Fibroblast of skin of left biceps (primary cell): Measurements from ENCODE around the gene CTNNA2.

Experiments used
- DNase-seq, 2 experiments: peaks; one replicate each; pipeline ENCODE4 v3.0.0-alpha.2; 2013; ENCODE audit warnings: low read depth in 2 of 2

Gene CTNNA2

DNA sequence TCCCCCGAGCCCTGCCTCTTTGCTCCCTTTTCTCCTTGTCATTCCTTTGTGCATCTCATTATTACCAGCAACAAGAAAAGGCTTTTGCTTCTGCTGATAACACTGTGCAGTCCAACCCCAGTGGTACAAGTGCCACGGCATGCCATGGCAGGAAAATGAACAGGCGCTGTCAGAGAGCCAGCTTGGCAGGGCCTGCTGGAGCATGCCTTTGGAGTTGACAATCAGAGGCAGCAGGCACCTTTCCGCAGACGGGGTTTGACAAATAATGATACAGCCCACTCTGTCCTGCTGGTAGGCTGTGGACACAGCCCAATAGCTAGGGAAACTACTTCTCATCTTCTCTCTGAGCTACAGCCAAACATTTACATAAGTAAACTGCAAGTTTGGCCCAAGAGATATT, 1035.6 kb downstream of the CTNNA2 start:
- no peak for DNase-seq

DNA sequence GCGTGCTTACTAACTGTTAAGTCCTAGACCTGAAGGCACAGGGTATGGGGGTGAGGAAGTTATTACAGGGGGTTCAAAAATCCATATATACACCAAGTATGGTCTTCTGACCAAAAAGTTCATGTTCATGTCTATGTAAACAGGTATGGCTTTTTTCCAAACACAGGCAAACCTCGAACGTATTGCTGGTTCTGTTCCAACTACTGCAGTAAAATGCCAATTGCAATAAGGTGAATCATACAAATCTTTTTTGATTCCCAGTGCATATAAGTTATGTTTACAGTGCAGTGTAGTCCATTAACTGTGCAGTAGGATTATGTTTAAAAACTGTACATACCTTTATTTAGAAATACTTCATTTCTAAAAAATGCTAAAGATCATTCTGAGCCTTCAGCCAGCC, 1037.0 kb downstream of the CTNNA2 start:
- DNase-seq = no peak

DNA sequence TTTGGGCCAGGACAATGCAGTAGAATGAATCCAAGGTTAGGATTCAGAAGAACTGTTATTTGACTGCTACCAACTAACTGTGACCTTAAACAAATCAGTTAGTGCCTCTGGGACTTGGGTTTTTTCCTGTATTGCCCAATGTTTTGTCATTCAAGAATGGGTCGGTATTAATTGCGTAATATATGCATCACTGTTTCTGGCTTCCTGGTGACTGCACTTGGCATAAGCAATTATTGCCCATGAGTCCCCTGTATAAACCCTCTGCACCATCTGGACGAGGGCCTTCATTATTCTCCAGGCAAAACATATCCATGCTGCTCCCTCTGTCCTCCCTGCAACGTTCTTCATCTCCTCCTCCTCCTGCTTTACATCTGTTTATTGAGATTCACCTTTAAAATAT, 1047.5 kb downstream of the CTNNA2 start:
- DNase-seq = no peak

DNA sequence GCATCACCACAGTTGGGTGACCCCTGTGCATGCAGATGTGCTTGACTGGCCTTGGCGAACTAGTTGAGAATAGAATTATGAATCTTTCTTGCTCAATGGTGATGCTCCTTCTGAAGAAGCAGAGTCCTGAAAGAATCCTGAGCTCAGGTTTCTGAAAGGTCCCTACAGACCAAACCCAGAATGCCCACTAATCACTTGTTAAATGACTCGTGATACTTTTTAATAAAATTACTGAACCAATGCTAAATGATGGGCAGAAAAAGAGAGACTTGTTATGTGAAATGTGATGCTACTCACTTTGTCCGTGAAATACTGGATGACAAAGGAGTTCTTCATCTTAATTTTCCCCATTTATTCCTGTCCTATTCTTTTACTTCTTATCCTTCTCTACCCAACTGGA, 1055.2 kb downstream of the CTNNA2 start:
- DNase-seq = no peak

DNA sequence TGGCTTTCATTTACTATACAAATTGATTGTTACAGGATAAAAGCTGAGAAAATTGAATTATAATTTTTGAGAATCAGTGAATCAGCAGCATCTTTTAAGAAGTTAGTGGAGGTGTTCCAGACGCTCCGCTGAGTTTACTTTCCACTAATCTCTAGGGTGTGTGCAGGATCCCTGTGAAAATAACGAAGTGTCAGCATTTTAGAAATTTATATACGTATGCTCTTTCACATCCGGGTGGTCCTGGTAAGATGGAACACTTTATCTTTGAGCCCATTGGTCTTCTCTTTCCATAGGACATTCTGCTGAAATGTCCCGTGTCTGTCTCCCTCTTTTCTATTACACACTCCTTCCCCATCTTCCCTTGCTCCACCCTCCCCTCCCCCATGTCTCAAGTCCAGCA, 1060.3 kb downstream of the CTNNA2 start:
- DNase-seq = no peak

DNA sequence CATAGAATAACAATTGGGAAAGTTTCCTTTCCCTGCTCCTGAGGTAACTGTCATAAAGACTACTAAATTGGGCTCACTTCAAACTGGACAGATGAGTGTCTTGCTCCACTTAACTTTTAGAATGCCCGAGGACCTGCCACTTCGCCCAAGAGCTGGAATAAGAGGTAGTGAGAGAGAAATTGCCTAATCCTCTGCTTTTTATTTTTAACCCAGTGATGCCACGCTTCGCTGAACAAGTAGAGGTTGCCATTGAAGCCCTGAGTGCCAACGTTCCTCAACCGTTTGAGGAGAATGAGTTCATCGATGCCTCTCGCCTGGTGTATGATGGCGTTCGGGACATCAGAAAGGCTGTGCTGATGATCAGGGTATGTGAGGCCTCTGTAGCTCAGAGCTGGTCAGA, 1061.1 kb downstream of the CTNNA2 start:
- no peak for DNase-seq

DNA sequence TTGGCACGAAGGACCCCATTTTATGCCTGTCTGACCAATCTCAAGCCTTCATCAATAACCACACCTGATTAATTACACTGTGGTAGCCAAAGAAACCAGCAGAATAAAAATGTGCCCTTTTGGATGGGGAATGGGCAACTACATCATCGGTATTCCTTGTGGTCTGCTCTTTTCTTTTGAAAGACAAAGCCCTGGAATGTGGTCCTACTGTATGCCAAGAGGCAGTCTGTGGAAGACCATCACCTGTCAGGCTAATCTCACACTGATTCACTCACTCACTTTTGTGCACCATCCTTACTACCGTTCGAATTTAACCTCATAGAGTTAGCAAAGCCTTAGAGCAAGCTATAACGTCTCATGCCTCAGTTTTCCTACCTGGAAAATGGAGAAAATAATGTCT, 1066.9 kb downstream of the CTNNA2 start:
- no peak for DNase-seq

DNA sequence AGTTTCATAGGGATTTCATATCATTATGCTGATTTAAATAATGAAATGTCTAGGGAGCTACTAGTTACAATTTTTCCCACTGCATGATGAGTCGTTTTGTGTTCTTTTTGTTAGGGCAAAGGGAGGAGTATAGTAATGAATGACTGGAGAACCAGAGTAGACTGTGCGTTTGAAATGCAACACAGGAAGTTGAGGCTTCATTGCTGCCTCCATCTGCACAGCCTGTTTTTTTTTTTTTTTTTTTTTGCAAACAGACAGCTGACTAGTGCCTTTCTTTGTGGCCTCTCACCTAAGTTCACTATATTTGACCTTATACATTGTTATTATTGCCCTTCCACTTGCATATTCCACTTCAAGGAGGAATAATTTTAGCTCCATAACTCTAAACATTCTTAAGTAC, 1078.4 kb downstream of the CTNNA2 start:
- DNase-seq = no peak

DNA sequence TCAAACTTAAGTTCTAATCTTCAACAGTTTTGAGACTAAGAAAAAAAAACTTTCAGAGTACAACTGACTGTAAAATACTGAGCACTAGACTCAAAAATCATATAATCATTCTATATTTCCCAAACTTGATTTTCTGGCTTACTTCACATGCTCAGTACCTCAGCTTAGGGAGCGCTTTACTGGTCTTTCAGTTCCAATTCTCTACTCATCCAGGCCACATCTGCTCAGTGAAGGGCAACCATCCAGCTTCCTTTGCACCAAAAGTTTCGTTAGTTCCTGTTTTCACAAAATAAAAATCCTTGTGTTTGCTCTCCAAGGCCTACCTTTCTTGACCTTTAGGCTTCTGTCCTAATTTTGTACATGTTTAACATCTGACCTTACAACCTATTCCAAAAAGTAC, 1079.3 kb downstream of the CTNNA2 start:
- DNase-seq = no peak

DNA sequence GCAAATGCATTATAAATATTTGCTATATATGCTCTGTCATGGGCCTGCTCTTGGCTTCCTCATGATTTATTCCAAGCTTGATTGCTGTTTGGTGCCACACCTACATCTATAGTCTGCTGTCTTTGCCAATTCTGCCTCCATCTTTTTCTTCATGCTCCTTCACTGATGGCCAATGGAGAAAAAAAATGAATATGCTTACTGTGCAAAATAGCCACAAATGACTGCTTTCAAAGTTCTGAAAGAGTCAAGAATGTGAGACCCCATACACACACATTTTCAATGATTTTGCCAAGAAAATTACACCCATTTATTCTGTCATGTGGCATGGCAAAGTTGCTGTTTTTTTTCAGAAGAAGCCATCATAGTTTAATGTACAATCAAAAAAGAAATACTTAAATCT, 1097.3 kb downstream of the CTNNA2 start:
- DNase-seq = no peak

DNA sequence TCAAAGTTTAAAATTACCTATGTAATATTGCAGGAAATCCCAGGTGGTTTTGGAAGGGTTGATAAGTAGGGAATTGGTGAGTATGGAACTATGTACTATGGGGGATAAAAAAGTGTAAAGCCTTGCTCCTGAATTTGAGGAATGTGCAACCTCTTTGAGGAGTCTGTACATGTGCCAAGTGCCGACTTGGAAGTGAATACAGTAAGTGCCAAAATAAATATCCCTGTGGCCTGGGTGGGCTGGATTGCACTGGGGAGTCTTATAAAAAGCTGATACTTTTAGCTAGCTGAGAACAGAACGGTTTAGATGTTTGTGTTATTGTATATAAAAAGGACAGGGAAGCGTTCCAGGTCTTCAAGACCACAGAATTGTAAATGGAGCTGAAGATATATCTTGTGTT, 1108.8 kb downstream of the CTNNA2 start:
- DNase-seq = no peak

DNA sequence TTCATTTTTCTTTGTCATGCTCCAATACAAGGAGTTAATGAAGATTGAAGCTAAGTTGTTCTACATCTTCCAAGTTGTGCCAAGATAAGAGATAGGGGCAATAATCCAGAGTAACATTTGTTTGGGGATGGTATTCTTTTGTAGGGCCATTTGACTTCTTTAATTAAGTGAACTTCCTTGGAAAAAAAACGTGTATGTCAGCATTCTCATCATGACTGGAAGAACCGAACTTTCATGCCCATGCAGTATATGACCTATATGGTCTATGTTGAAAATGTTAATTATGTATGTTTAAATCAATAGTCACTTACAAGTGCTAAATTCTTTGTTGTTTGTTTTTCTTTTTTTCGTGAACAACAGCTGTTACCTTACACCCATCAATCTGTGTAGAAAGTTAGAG, 1111.2 kb downstream of the CTNNA2 start:
- no peak for DNase-seq

DNA sequence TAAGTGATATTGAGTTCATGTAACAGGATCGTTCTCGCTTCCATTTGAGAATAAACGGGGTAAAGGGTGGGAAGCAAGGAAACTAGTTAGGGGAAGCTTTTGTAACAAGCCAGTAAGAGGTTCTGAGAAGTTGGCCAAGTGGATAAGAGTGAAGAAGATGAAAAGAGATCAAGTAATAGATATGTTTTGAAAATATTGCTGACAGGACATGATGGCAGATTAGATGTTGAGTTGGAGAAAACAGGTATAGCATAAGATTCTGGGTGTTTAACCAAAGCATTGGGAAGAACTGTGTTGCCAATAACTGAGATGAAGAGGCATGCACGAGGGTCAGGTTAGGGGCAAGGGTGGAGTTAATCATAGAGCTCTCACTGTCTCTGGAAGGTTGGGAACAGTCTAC, 1121.7 kb downstream of the CTNNA2 start:
- no peak for DNase-seq

DNA sequence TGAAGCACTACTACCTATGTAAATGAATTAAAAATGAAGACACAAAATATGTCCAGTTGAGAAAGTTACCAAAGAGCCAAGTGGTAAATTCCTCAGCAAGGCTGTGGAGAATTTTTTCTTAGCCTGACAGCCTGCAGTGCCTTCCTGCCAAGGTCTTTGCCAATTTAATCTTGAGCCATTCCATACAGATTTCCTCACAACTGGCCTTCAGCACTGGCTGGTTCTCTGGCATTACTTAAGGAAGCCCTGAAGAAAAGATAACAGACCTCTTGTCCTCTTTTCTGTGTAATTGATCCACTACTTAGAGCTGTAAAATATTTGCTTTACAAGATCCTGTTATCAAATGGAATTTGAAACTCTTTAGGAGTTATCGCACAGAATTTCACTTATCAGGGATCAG, 1125.9 kb downstream of the CTNNA2 start:
- no peak for DNase-seq

DNA sequence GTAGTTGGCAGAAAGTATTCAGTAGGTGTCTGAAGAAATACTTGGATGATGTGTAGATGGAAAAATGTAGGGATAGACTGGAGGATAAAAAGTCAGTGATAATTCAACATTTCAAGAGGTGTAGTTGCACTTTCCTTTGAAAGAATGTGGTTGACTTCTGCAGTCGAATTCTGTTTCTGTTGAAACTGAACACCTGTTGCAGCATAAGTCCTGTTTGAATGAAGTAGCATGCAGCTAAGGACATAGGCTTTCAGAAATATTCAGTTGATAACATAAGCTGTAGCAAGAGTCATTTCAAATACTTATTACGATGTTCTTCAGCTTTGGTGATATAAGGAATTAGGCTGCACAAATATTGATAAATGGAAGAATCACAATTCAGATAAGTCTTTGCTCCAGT, 1129.6 kb downstream of the CTNNA2 start:
- DNase-seq = no peak

DNA sequence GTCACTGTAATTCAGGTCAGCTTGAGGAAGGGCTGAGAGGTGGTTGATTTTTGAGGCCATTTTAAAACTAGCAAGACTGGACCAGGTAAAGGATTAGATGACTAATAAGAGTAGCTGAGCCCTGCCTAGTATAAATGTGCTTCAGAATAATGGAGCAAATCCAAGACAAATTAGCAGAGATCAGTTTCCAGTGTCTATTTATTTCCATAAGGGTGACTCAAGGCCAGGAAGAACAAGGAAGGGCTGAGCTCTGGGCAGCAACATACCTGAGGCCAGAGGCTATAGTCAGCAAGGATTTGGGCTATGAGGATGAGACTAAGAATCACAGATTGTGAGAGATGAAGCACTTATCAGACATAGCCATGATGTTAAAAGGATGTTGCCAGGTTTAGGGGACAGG, 1130.7 kb downstream of the CTNNA2 start:
- no peak for DNase-seq

DNA sequence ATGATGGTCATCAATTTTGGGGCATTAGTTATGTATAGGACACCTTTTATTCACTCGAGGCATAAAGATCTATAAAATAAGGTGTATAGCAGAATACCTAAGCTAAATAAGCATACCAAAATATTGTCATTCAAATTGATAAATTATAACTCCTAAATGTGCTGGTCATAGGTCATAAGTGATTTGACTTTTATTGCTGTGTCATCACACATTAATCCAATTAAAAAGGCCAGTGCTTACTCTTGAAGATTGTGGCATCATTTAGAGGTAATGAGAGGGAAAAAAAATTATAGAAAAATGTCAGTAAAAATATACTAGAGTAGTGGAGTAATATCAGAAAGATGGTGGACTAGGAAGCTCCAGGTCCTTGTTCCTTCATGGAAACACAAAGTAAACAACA, 1138.6 kb downstream of the CTNNA2 start:
- DNase-seq = no peak

DNA sequence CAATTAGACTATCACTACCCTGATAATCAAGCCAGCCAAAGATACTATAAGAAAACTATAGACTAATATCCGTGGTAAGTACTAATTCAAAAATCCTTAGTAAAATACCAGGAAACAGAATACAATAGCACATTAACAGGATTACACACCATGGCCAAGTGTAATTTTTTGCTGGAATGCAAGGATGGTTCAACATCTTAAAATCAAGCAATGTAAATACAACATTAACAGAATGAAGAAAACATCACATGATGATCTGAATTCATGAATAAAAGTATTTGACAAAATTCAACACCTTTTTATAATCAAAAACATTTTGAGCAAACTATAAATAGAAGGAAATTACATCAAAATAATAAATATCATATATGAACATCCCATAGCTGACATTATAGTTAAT, 1142.4 kb downstream of the CTNNA2 start:
- no peak for DNase-seq

DNA sequence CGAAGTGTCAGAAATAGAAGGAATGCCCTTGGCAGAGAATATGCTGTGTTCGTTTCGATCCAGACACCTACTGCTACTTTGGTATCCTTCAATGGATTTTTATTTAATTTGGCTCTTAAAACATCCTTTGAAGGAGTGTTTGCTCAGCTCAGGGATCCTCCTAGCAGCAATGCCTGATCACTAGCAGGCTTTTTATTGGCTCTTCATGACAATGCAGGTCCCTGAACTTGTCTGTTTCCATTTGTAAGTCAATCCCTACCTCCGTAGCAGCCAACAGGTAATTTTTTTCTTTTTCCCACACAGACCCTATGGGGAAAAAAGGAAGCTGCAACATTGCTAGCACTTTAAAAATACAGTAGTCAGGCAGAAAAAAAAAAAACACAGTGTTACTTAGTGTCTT, 1157.9 kb downstream of the CTNNA2 start:
- DNase-seq = no peak

DNA sequence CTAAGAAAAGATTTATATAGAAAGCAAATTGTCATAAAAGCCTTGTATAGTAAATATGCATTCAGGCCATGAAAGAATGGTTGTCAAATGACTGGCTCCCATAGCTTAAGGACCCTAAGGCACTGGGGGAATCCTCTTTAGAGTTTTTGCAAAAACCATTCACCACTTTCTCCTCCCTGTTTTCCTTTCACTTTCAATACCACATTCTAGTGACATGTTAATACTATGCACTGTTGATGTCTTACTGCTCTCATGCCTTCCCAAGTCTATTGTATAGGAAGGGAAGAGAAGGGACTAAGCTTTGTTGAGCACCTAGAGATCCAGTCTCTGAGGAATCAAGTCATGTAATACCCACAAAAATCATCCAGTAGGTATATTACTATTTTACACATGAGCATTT, 1174.7 kb downstream of the CTNNA2 start:
- DNase-seq = no peak

DNA sequence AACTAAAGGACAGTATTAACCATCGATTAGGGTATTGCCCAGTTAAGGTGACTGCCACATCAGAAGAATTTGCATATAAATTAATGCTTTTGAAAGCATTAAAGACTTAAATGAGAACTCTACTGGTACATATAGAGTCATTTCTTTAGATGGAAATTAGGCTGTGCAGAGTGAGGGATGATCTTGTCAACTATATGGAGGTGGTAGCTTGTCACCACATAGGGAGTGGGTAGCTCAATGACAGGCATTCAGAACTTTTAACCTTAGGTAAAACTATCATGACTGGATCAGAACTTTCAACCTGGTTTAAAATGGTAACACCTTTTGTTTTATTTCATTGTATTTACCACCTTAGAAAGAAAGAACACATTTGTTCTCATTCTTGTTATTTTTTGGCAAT, 1176.3 kb downstream of the CTNNA2 start:
- DNase-seq = no peak
